HG03520 (cell line): ENCODE results near the gene CCDC8.
"Not testable (repeated sequence)": the region's sequence is repeated elsewhere in the genome, so short reads cannot be mapped to it uniquely, and the experiment has no call there.

Experiments
- ATAC-seq: cut with Tn5 transposase; IDR thresholded peaks from one replicate; pipeline ENCODE4 v1.9.1; 2021; ENCODE audit warnings: mild to moderate bottlenecking, moderate library complexity; ENCODE audit not compliant: unreplicated experiment

CCDC8 gene

GRCh38 chr19:46383171-46383815 is 30.1 kb downstream of the CCDC8 start:
- no peak for ATAC-seq

DNA sequence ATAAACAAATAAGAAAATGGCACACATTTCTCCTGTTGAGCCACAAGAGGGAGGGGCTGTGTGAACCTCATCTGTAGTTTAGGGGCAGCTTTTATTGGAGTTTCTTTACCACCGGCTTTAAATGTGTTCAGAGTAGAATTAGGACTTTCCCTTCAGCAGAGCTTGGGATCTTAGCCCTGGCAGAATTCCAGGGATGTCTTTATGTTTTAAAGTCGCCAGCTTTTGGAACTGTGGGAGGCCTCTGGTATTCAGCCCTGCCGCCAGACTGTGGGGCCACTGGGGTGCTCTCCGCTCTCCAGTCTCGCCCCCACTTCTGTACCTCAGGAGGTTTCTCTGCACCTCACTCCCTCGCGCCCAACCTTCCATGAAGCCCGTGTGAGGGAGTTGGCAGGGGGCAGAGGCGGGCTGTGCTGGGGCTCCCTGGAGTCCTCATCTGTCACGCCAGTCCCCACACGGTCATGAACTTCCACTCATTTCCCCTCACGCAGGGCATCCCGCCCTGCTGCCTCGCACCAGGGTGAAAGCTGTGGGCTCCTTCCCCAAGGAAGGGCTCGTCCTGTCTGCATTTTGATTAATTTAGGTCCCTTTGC is 31.5 kb downstream of the CCDC8 start:
- ATAC-seq: no peak

- no peak for ATAC-seq
Observed at GRCh38 chr19:46381346-46381745, 32.0 kb downstream of the CCDC8 start.

GRCh38 chr19:46380690-46381089 is 32.7 kb downstream of the CCDC8 start:
- no peak for ATAC-seq

DNA sequence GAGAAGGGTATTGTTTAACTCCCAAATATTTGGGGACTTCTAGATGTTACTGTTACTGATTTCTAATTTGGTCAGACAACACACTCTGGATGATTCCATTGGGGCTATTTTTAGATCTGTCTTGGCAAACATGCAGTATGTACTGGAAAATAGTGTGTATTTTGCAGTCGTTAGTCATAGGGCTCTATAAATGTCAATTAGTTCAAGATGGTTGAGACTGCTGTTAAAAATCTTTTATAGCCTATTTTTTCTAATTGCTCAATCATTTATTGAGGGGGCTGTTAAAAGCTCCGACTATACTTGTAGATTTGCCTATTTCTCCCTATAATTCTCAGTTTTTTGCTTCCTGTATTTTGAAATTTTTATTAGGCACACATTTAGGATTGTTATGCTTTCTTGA is 35.1 kb downstream of the CCDC8 start:
- ATAC-seq: no peak

DNA sequence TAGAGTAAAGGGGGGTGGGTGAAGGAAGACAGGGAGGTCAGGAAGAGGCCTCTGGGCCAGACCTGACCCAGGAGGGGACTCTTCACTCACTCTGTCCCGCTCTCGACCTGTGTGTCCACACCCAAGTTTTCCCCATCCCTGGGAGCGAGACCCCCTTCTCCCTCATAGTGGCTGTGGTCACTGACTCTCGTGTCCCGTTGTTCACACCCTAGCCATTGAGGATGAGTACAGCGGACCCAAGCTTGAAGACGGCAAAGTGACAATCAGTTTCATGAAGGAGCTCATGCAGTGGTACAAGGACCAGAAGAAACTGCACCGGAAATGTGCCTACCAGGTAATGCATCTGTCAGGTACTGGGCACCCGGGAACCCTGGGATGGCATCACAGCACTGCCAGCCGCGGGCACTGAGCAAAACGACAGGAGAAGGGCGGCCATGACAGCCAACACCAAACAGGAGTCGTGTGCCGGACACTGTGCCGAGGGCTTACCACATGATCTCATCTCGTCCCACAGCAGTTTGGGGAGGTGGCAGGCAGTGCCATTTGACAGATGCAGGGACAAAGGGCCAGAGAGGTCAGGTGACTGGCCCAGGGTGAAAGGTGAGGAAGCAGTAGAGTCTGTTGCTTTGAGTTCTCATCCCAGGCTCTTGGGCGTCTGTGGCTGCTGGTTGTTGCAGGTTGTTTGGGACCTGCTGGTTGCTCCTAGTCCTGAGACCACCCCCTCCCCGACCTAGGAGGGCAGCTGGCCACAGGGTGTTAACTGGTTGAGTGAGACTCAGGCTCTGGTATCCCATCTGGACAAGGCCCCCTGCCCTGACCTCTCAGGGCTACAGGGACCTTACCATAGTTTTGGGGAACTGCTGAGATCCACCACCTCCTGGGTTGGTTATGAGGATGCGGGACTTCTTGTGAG is 36.9 kb downstream of the CCDC8 start:
- ATAC-seq: no peak

DNA sequence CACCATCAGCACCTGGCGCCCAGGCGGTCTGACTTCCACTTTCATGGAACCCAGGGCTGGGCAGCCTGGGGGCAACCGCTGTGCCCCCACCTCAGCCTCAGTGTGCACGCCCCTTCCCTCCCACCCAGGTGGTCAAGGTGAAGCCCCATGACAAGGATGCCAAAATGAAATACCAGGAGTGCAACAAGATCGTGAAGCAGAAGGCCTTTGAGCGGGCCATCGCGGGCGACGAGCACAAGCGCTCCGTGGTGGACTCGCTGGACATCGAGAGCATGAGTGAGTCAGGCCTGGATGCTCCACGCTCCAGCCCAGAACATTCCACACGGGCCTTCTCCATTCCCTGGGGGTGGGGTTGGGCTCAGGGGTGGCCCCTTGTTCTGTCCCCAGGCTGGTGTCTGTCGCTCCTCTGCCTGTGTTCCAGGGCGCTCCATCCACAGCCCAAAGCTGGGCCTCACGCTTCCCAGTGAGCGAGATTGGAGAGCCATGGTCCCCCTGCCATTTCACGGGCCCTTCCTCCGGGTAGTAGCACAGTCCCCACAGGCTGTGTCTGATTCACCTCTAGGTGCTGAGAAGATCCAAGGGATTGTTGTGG is 37.8 kb downstream of the CCDC8 start:
- ATAC-seq: not testable (repeated sequence)

- ATAC-seq: no peak
Observed at GRCh38 chr19:46374536-46375475, 38.6 kb downstream of the CCDC8 start.

DNA sequence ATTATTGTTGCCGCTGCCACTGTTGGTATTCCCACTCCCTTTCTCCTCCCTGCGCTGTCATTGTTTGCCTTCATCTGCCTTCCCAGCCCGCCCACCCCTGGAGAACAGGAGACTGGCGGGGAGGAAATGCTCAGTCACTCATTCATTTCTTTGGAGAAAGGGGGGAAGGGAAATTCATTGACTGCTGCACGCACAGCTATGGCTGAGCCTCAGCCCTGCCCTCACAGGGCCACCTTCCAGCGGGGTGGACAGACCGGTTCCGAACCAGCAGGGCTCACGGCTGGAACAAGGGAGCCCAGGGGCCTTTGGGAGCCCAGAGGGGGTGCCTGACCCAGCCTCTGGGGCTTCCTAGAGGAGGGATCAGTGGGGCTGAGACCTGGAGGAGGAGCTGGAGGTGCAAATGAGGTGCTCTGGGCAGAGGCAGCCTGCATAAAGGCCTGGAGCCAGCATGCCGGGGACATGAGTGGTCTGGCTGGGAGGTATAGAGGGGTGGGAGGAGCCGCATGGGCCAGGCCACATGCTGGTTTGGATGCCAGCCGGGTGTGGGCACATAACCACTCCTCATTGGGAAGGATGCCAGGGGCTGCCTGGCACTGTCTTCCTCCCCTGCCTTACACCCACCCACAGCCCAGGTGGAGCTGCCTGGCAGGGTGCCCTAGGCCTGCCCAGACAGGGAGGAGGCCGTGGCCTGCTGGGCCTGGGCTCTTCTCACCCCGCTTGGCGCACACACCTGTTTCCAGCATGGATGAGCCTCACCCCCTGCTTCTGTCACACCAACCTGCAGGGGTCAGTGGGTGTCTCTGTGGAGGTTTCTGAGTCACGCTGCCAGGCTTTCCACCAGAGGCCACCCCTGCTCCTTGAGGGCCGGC is 39.6 kb downstream of the CCDC8 start:
- ATAC-seq: no peak

- ATAC-seq: no peak
Observed at GRCh38 chr19:46372901-46373490, 40.4 kb downstream of the CCDC8 start.

GRCh38 chr19:46371371-46371901 is 41.9 kb downstream of the CCDC8 start:
- no peak for ATAC-seq

- ATAC-seq: no peak
Observed at GRCh38 chr19:46369817-46370216, 43.5 kb downstream of the CCDC8 start.

DNA sequence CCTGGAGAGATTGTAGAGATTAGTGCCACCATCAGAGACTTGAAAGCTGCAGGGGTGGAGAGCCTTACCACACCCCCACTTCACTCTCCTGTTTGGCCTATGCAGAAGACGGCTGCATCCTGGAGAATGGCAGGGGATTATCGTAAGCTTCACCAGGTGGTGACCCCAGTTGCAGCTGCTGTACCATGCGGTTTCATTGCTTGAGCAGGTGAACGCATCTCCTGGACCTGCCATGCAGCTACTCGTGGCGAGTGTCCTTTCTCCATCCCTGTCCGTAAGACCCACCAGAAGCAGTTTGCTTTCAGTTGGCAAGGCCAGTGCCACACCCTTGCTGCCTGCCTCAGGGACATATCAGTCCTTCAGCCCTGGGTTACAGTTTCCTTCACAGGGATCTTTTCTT is 45.2 kb downstream of the CCDC8 start:
- ATAC-seq: no peak

- no peak for ATAC-seq
Observed at GRCh38 chr19:46367426-46367825, 45.9 kb downstream of the CCDC8 start.

DNA sequence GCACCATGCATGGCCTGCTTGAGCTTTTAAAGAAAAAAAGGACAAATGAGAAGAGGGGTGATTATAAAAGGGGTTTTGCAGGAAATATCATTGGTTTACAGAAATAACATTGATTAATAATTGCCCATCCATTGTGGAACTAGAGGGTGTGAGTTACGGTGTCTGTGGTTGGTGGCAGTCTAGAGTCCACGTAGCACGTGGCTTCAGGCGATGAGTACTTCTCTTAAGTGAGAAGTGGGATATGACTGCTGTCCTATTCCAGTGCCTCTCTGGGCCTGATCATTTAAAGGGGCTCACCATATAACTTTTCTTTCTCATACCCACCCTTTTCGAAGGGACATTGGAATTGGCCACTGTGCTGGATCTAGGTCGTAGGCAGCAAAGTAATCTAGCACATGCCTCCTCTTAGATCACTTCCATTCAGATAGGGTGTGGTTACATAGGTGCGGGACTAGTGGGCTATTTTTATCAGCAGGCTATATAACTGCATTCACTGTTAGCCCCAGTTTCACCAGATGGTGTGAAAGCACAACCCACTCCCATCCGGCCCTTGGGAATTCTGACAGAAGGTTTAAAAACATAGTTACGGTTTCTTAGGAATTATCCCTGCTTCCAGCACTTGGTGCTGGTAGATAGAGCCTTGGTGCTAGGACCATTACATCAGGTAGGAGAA is 46.6 kb downstream of the CCDC8 start:
- no peak for ATAC-seq

DNA sequence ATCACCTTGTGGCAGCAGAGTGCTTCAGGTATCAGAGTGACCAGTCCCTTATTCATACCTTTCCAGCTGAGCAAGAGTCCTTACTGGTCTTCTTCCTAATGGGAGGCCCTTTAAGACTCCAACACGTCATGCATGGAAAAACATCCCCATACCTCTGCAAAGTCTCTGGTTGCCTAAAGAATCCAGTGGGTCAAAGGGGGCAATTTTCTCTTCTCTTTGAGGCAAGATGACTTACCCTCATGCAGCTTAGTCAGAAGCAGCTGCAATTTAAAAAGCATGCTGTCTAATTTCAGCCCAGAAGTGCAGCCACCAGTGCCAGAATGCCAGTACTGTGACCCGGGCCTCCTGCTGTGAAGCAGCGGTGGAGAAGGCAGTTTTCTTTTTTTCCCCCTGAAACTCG is 47.8 kb downstream of the CCDC8 start:
- no peak for ATAC-seq

GRCh38 chr19:46364359-46364758 is 49.0 kb downstream of the CCDC8 start:
- no peak for ATAC-seq

- no peak for ATAC-seq
Observed at GRCh38 chr19:46361915-46362314, 51.4 kb downstream of the CCDC8 start.
